22Rv1 (cell line): ENCODE results near the gene CETP.

ENCODE experiments used
- ZFX ChIP-seq: fragments of 450-650 bp; IDR thresholded peaks from 2 replicates; pipeline ENCODE4 v1.6.1; 2017; ENCODE audit warnings: antibody characterized with exemption, borderline replicate concordance
- TF ChIP-seq, protein P1 (sequence below): fragments of 450-650 bp; IDR thresholded peaks from 2 replicates; pipeline ENCODE4 v1.5.1; 2017; ENCODE audit warnings: mild to moderate bottlenecking

DNA sequence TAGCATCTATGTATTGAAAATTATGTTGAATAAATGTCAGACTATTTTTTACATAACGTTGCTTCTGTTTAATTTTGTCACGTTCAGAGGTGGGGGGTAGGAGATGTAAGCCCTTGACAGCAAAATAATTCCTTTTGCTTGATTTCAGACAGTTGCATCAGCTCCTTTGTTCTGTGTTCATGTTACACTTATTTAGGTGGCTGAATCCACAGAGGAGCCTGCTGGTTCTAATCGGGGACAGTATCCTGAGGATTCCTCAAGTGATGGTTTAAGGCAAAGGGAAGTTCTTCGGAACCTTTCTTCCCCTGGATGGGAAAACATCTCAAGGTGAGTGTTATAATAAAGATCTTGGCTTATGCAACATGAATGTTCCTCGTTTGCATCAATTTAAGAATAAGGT is 25.3 kb upstream of the CETP start:
- TF ChIP-seq, protein P1, sequence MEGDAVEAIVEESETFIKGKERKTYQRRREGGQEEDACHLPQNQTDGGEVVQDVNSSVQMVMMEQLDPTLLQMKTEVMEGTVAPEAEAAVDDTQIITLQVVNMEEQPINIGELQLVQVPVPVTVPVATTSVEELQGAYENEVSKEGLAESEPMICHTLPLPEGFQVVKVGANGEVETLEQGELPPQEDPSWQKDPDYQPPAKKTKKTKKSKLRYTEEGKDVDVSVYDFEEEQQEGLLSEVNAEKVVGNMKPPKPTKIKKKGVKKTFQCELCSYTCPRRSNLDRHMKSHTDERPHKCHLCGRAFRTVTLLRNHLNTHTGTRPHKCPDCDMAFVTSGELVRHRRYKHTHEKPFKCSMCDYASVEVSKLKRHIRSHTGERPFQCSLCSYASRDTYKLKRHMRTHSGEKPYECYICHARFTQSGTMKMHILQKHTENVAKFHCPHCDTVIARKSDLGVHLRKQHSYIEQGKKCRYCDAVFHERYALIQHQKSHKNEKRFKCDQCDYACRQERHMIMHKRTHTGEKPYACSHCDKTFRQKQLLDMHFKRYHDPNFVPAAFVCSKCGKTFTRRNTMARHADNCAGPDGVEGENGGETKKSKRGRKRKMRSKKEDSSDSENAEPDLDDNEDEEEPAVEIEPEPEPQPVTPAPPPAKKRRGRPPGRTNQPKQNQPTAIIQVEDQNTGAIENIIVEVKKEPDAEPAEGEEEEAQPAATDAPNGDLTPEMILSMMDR, result no peak
- TF ChIP-seq ZFX, result no peak
